GM20000 (cell line): Measurements from ENCODE around the gene TLE3.

Experiments
- DNase-seq: peaks from one replicate; pipeline ENCODE4 v3.0.0; 2012; ENCODE audit warnings: low spot score
- CTCF ChIP-seq: IDR thresholded peaks from 2 replicates; pipeline ENCODE4 v1.5.1; 2012; ENCODE audit warnings: mild to moderate bottlenecking, control low read depth; ENCODE audit errors: extremely low read depth, missing control alignments

The TLE3 gene

GRCh38 chr15:70004826-70005225, 92.9 kb downstream of the TLE3 start:
- no peak for TF ChIP-seq CTCF
- no peak for DNase-seq

GRCh38 chr15:70002897-70003296, 94.8 kb downstream of the TLE3 start:
- TF ChIP-seq CTCF, result no peak
- DNase-seq, result no peak

- no peak for TF ChIP-seq CTCF
- no peak for DNase-seq
Observed at GRCh38 chr15:70001859-70002258, 95.9 kb downstream of the TLE3 start.

GRCh38 chr15:69999392-70000085, 98.2 kb downstream of the TLE3 start:
- no peak for DNase-seq
- no peak for TF ChIP-seq CTCF

GRCh38 chr15:69998541-69999391, 99.0 kb downstream of the TLE3 start:
- no peak for DNase-seq
- no peak for TF ChIP-seq CTCF

- no peak for TF ChIP-seq CTCF
- no peak for DNase-seq
Observed at GRCh38 chr15:69997813-69998212, 99.9 kb downstream of the TLE3 start.
